Right lung (tissue), 10 donors: ENCODE results near the gene PCSK2. TPM values are rescaled to one million over a fixed set of nuclear protein-coding genes. Genes with fewer than 3 reads are reported as not detected.
"Not testable (repeated sequence)": the region's sequence is repeated elsewhere in the genome, so short reads cannot be mapped to it uniquely, and the experiment has no call there.

Experiments
- DNase-seq, 2 donors: peaks; one replicate each; pipeline ENCODE4 v3.0.0-alpha.2; 2013
- long read RNA-seq, 8 donors: transcript quantifications; one replicate each; lab custom pipeline, GENCODE V29; 2026
- polyA plus RNA-seq, 5 donors: library from polyadenylated mRNA; unstranded; fragments of 120-200 nt; gene quantifications; one replicate each; pipeline versions ENCODE4 v1.2.1 to v1.2.3, GENCODE V29; 2013; ENCODE audit warnings: inconsistent platforms in 1 of 5, low replicate concordance in 1 of 5; ENCODE audit not compliant: insufficient read length in 5 of 5, insufficient read depth in 1 of 5

PCSK2 gene
- under 1 TPM; 0.23 to 0.69 (median 0.47) TPM for polyA plus RNA-seq
- long read RNA-seq, donor 1, result 0 reads
- long read RNA-seq, donor 2, result 0 reads
- long read RNA-seq, donor 3, result 0 reads
- long read RNA-seq, donor 4, full-length matches to known transcripts, result 1 of 1 reads
- long read RNA-seq, donor 4, partial matches to known transcripts, result 0 of 1 reads
- long read RNA-seq, donor 4, other reads (novel, unspliced or antisense), result 0 of 1 reads
- long read RNA-seq, donor 5, full-length matches to known transcripts, result 1 of 1 reads
- long read RNA-seq, donor 5, partial matches to known transcripts, result 0 of 1 reads
- long read RNA-seq, donor 5, other reads (novel, unspliced or antisense), result 0 of 1 reads
- long read RNA-seq, donor 6, result 0 reads
- long read RNA-seq, donor 7, result 0 reads
- long read RNA-seq, donor 8, full-length matches to known transcripts, result 1 of 1 reads
- long read RNA-seq, donor 8, partial matches to known transcripts, result 0 of 1 reads
- long read RNA-seq, donor 8, other reads (novel, unspliced or antisense), result 0 of 1 reads

GRCh38 chr20:17226410-17227218 lies at the start of gene PCSK2:
Gene PCSK2 (plus strand): TSS chr20:17227040. CDS start chr20:17227306, 266 bp downstream.
- DNase-seq, result peak; percentile 53 to 55

DNA sequence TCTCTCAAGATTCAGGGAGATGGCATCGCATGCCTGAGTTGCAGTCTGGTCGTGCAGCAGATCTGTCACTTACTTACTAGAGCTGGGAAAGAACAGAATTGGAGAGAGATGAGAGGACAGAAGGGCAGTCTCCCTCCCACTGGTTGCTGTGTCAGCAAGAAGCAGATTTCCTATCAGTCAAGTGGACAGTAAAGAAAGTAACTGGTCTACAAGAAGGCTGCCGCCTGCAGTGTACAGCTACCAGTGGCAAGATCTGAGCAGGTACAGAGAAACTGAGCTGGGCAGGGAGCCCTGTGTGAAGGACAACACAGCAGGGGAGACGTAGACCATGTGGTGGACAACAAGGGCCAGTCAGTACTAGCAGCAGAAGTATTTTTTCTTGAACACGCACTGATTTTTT lies 49.5 kb upstream of the PCSK2 start:
- DNase-seq, result no peak

- DNase-seq, result no peak
Measured at GRCh38 chr20:17179840-17180239, 47.0 kb upstream of the PCSK2 start.

GRCh38 chr20:17189976-17190695 lies 36.7 kb upstream of the PCSK2 start:
- no peak for DNase-seq

DNA sequence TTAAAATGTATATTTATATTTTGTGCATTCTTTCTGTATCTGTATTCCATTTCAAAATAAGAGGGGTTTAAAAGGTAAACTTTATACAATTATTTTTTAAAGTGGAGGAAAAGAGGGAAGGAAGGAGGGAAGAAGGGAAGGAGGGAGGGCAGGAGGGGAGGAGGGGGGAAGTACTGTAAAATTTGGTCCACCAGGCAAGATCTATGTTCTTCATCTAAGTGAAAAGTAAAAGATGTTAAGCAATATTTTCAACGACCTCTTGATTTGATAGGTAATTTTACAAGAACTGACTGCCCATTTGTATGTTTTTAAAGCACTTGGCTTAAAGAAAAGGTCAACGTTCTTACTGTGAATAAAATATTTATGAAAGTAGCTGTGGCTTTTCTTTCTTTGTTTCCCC lies 29.8 kb upstream of the PCSK2 start:
- no peak for DNase-seq

DNA sequence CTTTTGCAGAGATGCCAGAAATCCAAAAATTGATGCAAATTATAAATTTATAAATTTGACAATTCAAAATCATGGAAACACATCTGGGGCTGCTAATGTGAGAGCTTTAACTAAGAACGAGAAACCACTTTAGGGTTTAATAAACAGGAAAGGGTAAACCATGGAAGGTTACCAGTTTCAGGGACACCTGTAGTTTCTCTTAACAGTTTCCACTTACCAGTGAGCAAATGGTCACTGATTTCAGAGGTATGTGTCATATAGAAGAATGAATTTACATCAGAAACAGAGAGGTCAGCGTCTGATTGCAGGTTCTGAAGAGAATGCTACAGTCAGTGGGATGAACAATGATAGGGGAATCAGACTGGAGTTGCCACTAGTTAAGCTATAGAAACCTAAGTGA lies 24.8 kb upstream of the PCSK2 start:
- no peak for DNase-seq

DNA sequence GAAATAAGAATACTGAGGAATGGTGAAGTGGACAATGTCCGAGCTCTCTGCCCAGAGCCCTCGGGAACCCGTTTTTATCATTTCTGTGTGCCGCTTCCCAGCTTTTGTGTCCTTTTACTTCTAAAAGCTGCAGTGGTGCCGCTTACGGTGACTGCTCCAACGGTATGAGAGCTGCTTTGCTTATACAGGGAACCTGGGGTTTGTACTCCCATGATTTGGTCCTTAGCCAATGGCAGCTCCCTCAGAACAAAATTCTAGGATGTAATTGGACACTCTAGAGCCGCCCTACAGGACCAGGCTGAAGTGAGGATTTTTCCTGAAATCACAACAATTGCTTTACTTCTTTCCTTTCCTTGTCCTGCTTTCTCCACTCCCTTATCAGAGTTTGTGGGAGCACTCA lies 24.2 kb upstream of the PCSK2 start:
- no peak for DNase-seq

DNA sequence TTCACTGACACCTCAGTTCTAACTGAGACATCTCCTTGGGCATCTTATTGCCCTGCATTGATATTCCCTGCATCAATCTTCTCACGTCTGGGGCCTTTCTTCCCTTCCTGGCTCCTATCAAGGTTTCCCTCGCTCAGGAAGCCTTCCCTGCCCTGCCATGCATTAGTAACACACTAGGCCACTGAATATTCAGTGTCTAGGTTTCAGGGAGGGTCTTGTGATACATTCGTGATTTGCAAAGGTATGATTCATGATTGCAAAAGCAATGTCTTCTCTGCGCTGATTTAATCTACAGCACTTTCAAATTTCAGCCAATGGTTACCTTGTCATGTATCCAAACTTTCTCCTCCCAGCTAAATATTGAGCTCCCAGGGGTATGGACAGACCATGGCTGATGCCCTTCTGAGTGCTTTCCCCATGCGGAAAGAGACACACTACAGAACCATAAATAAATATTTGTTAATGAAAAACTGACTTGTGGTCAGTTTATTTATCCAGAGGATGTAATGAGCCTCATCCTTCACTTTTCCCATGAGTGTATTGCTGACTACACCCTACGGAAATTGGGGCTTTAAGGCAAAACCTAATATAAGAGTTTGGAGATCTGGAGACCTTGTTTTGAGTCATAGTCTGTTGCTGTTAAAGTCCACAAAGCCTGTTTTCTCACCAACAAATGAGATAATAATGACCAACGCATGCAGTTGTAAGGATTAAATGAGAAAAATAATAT lies 21.6 kb upstream of the PCSK2 start:
- no peak for DNase-seq

DNA sequence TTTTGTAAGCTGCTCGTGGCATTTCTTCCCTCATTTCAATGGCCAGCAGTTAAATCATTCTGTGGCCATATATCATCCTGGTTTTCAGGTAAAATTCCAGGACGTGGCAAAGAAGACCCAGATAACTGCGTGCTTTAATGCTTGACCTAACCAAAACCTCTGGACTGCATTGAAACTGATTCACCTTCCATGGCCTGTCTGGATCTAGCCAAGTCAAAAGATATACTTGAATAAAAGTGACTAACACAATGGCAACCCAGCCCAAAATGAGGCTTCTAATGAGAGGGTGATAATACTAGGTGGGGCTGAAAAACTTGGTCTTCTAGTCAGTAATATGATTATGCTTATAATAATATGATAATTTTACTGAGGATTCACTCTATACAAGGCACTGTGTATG lies 16.5 kb upstream of the PCSK2 start:
- no peak for DNase-seq

GRCh38 chr20:17210983-17211382 lies 15.9 kb upstream of the PCSK2 start:
- DNase-seq, result no peak

DNA sequence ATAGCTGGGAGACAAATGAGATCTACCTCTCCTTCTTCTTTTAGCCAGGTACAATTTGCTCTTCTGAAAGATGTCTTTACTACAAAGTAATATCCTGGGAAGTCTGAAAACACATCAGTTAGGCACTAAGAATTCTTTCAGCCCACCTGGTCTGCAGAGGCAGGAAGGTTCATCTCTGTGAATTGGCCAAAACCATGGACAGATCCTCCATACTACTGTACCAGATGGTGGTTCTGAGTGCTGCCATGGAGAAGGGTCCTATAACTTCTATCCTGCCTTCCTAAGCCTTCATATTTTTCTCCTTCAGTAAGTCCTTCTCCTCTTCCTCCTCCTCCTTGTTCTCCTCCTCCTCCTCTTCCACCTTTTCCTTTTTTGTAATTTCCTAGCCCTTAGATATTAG lies 11.7 kb upstream of the PCSK2 start:
- no peak for DNase-seq

DNA sequence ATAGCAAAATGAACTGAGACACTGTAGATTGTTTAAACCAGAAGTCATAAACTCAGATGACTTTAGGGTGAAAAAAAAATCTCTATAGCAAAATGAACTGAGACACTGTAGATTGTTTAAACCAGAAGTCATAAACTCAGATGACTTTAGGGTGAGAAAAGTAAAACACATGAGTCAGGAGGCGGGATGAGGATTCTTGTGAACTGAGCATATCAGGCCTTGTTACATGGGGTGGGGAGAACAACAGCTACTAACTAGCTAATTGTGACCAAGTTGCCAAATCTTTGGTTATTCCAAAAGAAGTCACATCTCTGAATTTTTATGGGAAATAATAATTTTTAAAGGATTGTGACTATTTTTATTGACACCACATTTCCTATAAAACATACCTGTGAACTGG lies 7.0 kb upstream of the PCSK2 start:
- DNase-seq, result not testable (repeated sequence)

DNA sequence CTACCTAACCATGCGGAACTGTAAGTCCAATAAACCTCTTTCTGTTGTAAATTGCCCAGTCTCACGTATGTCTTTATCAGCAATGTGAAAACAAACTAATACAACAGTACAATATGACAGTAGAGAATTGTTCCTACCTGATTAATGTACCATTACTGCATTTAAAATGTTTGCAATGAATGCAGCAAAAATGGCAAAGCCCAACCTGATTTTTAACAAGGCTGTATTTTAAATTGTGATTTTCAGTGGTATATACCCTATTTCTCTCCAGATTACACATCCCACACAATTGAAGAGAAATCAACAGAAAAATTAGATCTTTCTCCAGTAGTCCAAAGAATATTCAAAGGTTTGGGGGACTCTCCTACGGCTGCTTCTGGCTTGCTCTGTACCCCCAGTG lies 3.3 kb upstream of the PCSK2 start:
- DNase-seq, result no peak

DNA sequence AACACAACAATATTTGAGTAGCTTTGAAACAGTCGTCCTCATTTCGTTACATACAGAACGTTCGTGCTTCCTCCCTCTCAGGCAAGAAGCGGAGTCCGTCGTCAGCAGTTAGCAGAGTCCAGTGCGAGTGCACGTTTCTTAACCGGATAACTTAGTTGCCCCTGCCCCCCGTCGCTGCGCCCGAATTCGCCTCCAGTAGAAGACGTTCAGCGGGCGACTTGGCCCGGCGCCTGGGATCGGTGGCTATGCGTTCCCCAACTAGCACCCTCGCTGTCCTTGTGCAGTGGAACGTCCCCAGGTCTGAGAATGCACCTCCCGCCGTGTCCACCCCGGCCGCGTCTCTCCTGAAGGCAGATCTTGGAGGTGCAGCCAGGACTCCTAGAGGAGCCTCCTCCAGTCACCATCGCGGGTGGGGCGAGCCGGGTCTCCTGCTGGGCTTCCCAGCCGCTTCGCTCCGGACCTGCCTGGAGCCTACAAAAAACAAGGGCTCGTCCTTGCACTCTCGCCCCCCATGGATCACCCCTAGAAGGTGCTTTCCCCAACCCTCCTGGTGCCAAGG lies 910 bp upstream of the PCSK2 start:
- no peak for DNase-seq

GRCh38 chr20:17227219-17227575 lies 357 bp downstream of the PCSK2 start:
- no peak for DNase-seq

DNA sequence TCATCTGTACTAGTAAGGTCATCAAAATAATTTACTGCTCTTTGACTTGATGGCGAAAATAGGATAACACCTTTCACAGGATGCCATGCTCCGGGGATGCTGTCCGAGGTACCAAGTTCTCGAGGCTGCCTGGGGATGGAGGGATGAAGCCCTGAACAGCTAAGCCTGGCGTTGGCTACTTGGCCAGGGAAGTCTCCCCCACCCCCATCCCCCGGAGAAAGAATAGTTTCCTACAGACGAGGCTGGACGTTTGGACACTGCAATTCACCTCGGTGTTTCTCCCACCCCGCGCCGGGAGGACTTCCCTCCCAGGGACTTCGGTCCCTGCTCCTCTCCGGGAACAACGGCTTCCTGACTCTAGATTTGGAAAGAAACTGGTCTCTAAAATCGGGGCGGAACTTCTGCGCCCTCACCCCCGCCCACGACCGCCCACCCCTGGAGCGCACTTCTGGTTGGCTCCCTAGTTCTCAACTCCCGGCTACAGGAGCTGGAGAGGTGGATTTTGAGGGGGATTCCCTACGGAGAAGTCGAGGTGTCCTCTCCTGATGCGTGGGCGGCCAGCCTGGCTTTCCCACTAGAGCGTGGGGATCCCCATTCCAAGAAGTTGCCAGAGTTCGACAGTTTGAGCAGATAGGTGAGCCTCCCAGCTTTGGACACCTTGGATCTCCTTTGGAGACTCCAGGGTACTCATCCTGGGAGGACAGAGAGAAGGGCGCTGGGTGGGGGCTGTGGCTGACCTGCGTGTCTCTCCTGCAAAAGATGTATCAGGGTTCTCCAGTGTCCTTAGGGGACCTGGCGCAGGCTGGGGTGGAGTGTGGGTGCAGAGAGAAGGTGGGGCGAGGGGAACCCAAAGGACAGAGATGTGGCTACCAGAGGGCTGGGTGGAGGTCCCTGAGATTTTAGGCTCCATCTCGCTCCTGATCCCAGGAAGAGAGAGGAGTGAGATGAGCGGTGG lies 1.1 kb downstream of the PCSK2 start:
- no peak for DNase-seq

GRCh38 chr20:17228624-17229061 lies 1.8 kb downstream of the PCSK2 start:
- DNase-seq, result no peak

DNA sequence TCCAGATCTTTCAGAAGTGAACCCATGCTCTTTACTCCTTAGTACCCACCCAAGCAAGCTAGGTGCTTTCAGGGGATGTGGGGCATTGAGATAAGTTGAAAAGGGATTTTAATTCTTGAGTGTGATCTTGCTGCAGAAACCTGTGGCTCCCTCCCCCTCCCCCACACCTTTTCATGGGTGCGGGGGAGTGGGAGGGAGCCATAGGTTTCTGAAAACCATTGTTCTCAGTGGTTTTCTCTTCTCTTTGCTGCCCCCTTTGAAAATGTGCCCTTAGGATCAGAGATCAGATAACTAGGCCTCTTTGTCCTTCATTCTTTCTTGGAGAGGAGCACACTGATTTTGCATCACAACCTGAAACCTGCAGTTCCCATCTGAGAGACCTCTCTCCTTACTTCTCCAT lies 2.4 kb downstream of the PCSK2 start:
- DNase-seq, result no peak

- DNase-seq, result no peak
Measured at GRCh38 chr20:17233626-17234025, 6.8 kb downstream of the PCSK2 start.

DNA sequence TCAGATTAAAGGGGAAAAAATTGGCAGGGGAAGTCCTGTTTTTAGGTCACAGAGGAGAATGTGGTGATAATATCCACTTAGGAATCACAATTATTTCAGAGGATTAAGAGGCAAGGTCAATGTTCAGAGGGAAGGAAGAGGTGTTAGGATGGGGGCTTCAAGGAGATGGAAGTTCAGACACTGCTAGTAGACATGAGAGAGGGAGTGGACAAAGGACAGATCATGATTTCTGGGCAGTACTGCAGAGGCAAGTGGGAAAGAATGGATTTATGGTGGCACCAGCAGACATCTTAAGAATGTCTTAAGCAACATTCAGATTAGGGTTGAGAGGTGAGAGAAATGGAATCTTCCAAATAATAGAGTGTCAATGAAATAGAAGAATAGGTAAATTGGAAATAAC lies 9.9 kb downstream of the PCSK2 start:
- no peak for DNase-seq
